PC-3 (cell line): ENCODE results near the gene TEAD1. TPM values are rescaled to one million over a fixed set of nuclear protein-coding genes. Genes with fewer than 3 reads are reported as not detected.

ENCODE experiments used
- ATAC-seq: fragments of 200-7000 bp; cut with Tn5 transposase; 2 replicates; pipeline ENCODE4 v1.9.1; 2020; ENCODE audit warnings: mild to moderate bottlenecking, moderate library complexity
- BruUV-seq: library from RNA; stranded (reverse); fragments of 400-500 nt; replicated peaks from 2 replicates; lab custom pipeline; 2021; lab: Mats Ljungman, UMichigan
- CTCF ChIA-PET: fragments of 300-600 bp; sonication (Branson Sonifier 250); formaldehyde crosslinking; loops from one replicate; lab custom pipeline; 2022; ENCODE audit warnings: antibody characterized with exemption; lab: Charles Lee
- POLR2A ChIA-PET: fragments of 300-600 bp; sonication (Branson Sonifier 250); formaldehyde crosslinking; loops from one replicate; lab custom pipeline; 2022; ENCODE audit warnings: antibody characterized with exemption; ENCODE audit not compliant: unreplicated experiment; lab: Charles Lee
- DNase-seq: peaks from one replicate; pipeline ENCODE4 v3.0.0-alpha.2; 2015
- H2AFZ ChIP-seq: fragments of 300-600 bp; sonication (generic); 2 replicates; pipeline ENCODE4 v1.6.0; 2016; ENCODE audit warnings: antibody characterized with exemption, low read length
- H3F3A ChIP-seq: fragments of 300-600 bp; sonication (generic); one replicate; pipeline ENCODE4 v1.6.0; 2017; ENCODE audit warnings: antibody characterized with exemption, low read length, control low read depth, mild to moderate bottlenecking; ENCODE audit not compliant: unreplicated experiment
- H3K27ac ChIP-seq: fragments of 300-600 bp; sonication (generic); 2 replicates; pipeline ENCODE4 v1.5.1; 2016; ENCODE audit warnings: mild to moderate bottlenecking, low read length
- H3K27me3 ChIP-seq: fragments of 300-600 bp; sonication (generic); 2 replicates; pipeline ENCODE4 v1.6.1; 2016; ENCODE audit warnings: low read length, mixed read lengths
- H3K36me3 ChIP-seq: fragments of 300-600 bp; sonication (generic); 2 replicates; pipeline ENCODE4 v1.6.1; 2016; ENCODE audit warnings: low read depth, mixed run types, low read length, mixed read lengths
- H3K4me1 ChIP-seq: fragments of 300-600 bp; sonication (generic); 2 replicates; pipeline ENCODE4 v1.5.1; 2016; ENCODE audit warnings: low read length; ENCODE audit not compliant: insufficient read depth
- H3K4me2 ChIP-seq: fragments of 300-600 bp; sonication (generic); 2 replicates; pipeline ENCODE4 v1.6.0; 2016; ENCODE audit warnings: low read length
- H3K4me3 ChIP-seq: fragments of 300-600 bp; sonication (generic); 2 replicates; pipeline ENCODE4 v1.5.1; 2016; ENCODE audit warnings: mild to moderate bottlenecking, low read length, mixed read lengths
- H3K79me2 ChIP-seq: fragments of 300-600 bp; sonication (generic); 2 replicates; pipeline ENCODE4 v1.6.1; 2017; ENCODE audit warnings: low read length, mixed read lengths
- H3K9ac ChIP-seq: fragments of 300-600 bp; sonication (generic); 2 replicates; pipeline ENCODE4 v1.6.0; 2016; ENCODE audit warnings: mild to moderate bottlenecking, low read length
- H3K9me2 ChIP-seq: fragments of 300-600 bp; sonication (generic); replicated peaks from 2 replicates; pipeline ENCODE4 v1.6.1; 2016; ENCODE audit warnings: mixed run types, low read length, mixed read lengths
- H3K9me3 ChIP-seq: fragments of 300-600 bp; sonication (generic); 2 replicates; pipeline ENCODE4 v1.6.1; 2016; ENCODE audit warnings: low read length, mixed read lengths
- H4K20me1 ChIP-seq: fragments of 300-600 bp; sonication (generic); 2 replicates; pipeline ENCODE4 v1.6.1; 2016; ENCODE audit warnings: low read length, mixed read lengths
- EZH2 ChIP-seq: fragments of 300-600 bp; sonication (generic); IDR thresholded peaks from one replicate; pipeline ENCODE4 v1.6.1; 2017; ENCODE audit warnings: antibody characterized with exemption, mild to moderate bottlenecking, low read length; ENCODE audit not compliant: unreplicated experiment
- EZH2phosphoT487 ChIP-seq: fragments of 300-600 bp; sonication (generic); IDR thresholded peaks from 2 replicates; pipeline ENCODE4 v1.6.1; 2018; ENCODE audit warnings: mild to moderate bottlenecking, antibody characterized with exemption, low read length, borderline replicate concordance
- intact Hi-C: fragments of 100-400 bp; cut with micrococcal nuclease; formaldehyde crosslinking; loops from 2 replicates; pipeline ENCODE4 v1.9.0; 2023
- total RNA-seq: library from RNA; depleted of rRNA; stranded (reverse); fragments of >200 nt; gene quantifications from 2 replicates; pipeline ENCODE4 v1.2.3, GENCODE V29; 2014
- TF ChIP-seq, protein P1 (sequence below): fragments of 300-600 bp; sonication (generic); conservative IDR thresholded peaks from 2 replicates; pipeline ENCODE4 v1.5.1; 2017; ENCODE audit warnings: antibody characterized with exemption, low read depth, mild to moderate bottlenecking, low read length

TEAD1 gene
- total RNA-seq, 1 experiment from 2014 or later = 70.2 TPM

- Histone ChIP-seq H3K4me2 (no peak overlapping the region), H3K9me3 (no peaks in the 10 kb centered on the region), H3K27me3 (no peaks in the 10 kb centered on the region), H3K9me2 (no peaks in the 10 kb centered on the region), H2AFZ (no peak overlapping the region), H3K4me3 (no peak overlapping the region), H3K36me3 (no peaks in the 10 kb centered on the region), H4K20me1 (no peaks in the 10 kb centered on the region), H3K27ac (no peak overlapping the region), H3K79me2 (peaks cover 81% of the 10 kb centered on the region), H3K4me1 (peaks cover 7% of the 10 kb centered on the region), H3K9ac (no peak overlapping the region), H3F3A (no peaks in the 10 kb centered on the region)
- ATAC-seq (no peak), DNase-seq (no peak)
- CTCF ChIA-PET = no interaction called here
- intact Hi-C loops = no loop called here
- POLR2A ChIA-PET = no interaction called here
- no TSS peak for BruUV-seq
- TF ChIP-seq EZH2phosphoT487 (no peak), EZH2 (no peak)
- TF ChIP-seq, protein P1, sequence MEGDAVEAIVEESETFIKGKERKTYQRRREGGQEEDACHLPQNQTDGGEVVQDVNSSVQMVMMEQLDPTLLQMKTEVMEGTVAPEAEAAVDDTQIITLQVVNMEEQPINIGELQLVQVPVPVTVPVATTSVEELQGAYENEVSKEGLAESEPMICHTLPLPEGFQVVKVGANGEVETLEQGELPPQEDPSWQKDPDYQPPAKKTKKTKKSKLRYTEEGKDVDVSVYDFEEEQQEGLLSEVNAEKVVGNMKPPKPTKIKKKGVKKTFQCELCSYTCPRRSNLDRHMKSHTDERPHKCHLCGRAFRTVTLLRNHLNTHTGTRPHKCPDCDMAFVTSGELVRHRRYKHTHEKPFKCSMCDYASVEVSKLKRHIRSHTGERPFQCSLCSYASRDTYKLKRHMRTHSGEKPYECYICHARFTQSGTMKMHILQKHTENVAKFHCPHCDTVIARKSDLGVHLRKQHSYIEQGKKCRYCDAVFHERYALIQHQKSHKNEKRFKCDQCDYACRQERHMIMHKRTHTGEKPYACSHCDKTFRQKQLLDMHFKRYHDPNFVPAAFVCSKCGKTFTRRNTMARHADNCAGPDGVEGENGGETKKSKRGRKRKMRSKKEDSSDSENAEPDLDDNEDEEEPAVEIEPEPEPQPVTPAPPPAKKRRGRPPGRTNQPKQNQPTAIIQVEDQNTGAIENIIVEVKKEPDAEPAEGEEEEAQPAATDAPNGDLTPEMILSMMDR = no peak
Observed at GRCh38 chr11:12778240-12778905, 104.2 kb downstream of the TEAD1 start.

DNA sequence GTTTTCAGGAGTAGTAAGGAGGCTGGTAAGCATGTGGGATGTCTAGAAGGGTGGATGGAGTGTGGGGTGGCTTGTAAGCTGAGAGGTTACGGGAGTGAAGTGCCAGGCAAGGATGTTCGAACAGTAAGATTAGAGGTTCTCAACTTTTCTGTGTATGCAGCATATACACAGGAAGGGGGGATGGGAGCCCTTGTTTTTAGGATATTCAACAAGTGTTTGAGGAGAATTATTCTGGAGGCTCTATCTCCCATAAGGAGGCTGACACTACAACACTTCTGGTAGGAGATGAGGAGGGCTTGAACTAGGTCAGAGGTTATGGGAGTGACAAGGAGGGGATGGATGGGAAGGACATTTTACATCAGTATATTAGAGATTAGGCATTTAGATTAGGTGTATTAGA, 109.5 kb downstream of the TEAD1 start:
- BruUV-seq = no TSS peak
- Histone ChIP-seq H3F3A (no peaks in the 10 kb centered on the region), H3K4me1 (peaks cover 16% of the 10 kb centered on the region), H3K27ac (no peak overlapping the region), H4K20me1 (no peaks in the 10 kb centered on the region), H3K9me2 (no peaks in the 10 kb centered on the region), H3K36me3 (no peaks in the 10 kb centered on the region), H2AFZ (no peak overlapping the region), H3K4me2 (no peak overlapping the region), H3K4me3 (no peak overlapping the region), H3K9ac (no peak overlapping the region), H3K9me3 (no peaks in the 10 kb centered on the region), H3K79me2 (peaks cover 65% of the 10 kb centered on the region), H3K27me3 (no peaks in the 10 kb centered on the region)
- POLR2A ChIA-PET = no interaction called here
- no peak for ATAC-seq
- TF ChIP-seq, protein P1 = no peak
- TF ChIP-seq EZH2 = no peak
- no peak for TF ChIP-seq EZH2phosphoT487
- CTCF ChIA-PET = no interaction called here
- intact Hi-C loops = no loop called here
- no peak for DNase-seq

DNA sequence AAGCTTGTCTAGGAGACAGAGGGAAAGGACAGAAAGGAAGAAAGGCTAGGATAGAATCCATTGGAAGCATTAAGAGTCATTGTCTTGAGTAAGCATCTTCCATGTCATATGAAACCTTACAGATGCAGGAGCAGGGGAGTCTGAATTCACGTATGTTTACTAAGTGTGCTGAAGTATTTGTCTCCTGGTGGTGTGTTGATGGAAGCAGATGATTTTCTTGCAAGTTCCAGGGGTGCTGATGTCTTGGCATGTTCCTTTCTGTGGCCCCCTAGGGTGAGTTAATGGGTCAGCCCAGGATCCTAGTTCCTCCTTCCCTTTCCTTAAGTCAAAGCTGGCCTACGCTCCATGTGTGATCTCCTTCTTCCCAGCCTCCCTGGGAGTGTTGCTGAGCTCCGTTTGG, 110.2 kb downstream of the TEAD1 start:
- Histone ChIP-seq H3K9me3 (no peaks in the 10 kb centered on the region), H3K4me3 (no peak overlapping the region), H3F3A (no peaks in the 10 kb centered on the region), H3K79me2 (peaks cover 65% of the 10 kb centered on the region), H3K4me2 (no peak overlapping the region), H3K4me1 (peaks cover 19% of the 10 kb centered on the region), H3K36me3 (no peaks in the 10 kb centered on the region), H3K27me3 (no peaks in the 10 kb centered on the region), H2AFZ (no peak overlapping the region), H4K20me1 (no peaks in the 10 kb centered on the region), H3K27ac (no peak overlapping the region), H3K9ac (no peak overlapping the region), H3K9me2 (no peaks in the 10 kb centered on the region)
- CTCF ChIA-PET = no interaction called here
- TF ChIP-seq EZH2phosphoT487 = no peak
- TF ChIP-seq, protein P1 = no peak
- no peak for TF ChIP-seq EZH2
- no peak for DNase-seq
- BruUV-seq = no TSS peak
- ATAC-seq = no peak
- POLR2A ChIA-PET = interaction anchor here (0.6 kb wide), 1 partner anchor 30 kb away, joined by 3 read pairs; no protein-coding TSS in a partner anchor
- intact Hi-C loops = no loop called here
